ENCODE results near the gene BTF3.

DNA sequence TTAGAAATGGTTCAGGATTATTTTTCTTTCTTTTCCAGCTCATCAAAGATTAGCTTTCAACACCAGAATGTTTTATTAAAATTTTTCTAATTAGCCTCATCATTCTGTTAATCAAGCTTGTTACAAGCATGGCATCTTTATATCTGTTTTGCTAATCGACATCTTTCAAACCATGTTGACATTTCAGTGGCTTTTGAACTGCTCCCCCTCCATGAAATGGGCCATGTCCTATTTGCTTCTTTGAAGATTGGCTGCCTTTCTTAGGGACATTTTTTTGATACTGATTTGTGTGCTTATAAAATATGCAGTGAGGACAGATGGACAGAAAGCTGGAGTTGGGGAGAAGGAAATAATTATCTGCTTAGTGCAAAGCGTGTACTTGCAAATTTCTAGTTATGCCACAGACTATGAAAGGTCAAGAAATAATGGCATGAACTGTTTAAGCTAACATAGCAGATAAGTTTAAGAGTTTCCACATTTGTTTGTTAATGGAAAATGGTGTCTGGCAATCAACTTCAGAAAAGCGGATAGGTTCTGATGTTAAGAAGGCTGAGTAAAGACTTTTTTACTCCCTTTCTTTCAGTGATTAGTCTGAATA is 27.5 kb downstream of the BTF3 start:
- TF ChIP-seq POLR2AphosphoS5 (IDR thresholded peaks at IDR 0.05) (no peak), SMC3 (conservative IDR thresholded peaks at IDR 0.05; ENCODE audit: poor library complexity) (no peak), RAD21 (conservative IDR thresholded peaks at IDR 0.05) (no peak), MXI1 (conservative IDR thresholded peaks at IDR 0.05; ENCODE audit: poor library complexity, severe bottlenecking) (no peak), EZH2 (IDR thresholded peaks at IDR 0.05; ENCODE audit: borderline replicate concordance, insufficient read depth, low read length, poor library complexity, severe bottlenecking) (no peak), EP300 (conservative IDR thresholded peaks at IDR 0.05; ENCODE audit: poor library complexity, severe bottlenecking) (no peak), TAF1 (IDR thresholded peaks at IDR 0.05; ENCODE audit: low read depth) (no peak)
- TF ChIP-seq, protein P1, sequence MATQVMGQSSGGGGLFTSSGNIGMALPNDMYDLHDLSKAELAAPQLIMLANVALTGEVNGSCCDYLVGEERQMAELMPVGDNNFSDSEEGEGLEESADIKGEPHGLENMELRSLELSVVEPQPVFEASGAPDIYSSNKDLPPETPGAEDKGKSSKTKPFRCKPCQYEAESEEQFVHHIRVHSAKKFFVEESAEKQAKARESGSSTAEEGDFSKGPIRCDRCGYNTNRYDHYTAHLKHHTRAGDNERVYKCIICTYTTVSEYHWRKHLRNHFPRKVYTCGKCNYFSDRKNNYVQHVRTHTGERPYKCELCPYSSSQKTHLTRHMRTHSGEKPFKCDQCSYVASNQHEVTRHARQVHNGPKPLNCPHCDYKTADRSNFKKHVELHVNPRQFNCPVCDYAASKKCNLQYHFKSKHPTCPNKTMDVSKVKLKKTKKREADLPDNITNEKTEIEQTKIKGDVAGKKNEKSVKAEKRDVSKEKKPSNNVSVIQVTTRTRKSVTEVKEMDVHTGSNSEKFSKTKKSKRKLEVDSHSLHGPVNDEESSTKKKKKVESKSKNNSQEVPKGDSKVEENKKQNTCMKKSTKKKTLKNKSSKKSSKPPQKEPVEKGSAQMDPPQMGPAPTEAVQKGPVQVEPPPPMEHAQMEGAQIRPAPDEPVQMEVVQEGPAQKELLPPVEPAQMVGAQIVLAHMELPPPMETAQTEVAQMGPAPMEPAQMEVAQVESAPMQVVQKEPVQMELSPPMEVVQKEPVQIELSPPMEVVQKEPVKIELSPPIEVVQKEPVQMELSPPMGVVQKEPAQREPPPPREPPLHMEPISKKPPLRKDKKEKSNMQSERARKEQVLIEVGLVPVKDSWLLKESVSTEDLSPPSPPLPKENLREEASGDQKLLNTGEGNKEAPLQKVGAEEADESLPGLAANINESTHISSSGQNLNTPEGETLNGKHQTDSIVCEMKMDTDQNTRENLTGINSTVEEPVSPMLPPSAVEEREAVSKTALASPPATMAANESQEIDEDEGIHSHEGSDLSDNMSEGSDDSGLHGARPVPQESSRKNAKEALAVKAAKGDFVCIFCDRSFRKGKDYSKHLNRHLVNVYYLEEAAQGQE (IDR thresholded peaks at IDR 0.05; ENCODE audit: borderline replicate concordance) = no peak
- TF ChIP-seq, protein P2, sequence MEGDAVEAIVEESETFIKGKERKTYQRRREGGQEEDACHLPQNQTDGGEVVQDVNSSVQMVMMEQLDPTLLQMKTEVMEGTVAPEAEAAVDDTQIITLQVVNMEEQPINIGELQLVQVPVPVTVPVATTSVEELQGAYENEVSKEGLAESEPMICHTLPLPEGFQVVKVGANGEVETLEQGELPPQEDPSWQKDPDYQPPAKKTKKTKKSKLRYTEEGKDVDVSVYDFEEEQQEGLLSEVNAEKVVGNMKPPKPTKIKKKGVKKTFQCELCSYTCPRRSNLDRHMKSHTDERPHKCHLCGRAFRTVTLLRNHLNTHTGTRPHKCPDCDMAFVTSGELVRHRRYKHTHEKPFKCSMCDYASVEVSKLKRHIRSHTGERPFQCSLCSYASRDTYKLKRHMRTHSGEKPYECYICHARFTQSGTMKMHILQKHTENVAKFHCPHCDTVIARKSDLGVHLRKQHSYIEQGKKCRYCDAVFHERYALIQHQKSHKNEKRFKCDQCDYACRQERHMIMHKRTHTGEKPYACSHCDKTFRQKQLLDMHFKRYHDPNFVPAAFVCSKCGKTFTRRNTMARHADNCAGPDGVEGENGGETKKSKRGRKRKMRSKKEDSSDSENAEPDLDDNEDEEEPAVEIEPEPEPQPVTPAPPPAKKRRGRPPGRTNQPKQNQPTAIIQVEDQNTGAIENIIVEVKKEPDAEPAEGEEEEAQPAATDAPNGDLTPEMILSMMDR (IDR thresholded peaks at IDR 0.05; ENCODE audit: poor library complexity, severe bottlenecking) = no peak
